Mucosa of descending colon (tissue), 3 donors: ENCODE results near the gene CCDC6. TPM values are rescaled to one million over a fixed set of nuclear protein-coding genes. Genes with fewer than 3 reads are reported as not detected.
"Not testable (repeated sequence)": the region's sequence is repeated elsewhere in the genome, so short reads cannot be mapped to it uniquely, and the experiment has no call there.

Experiments used
- ATAC-seq: fragments of 200-7000 bp; cut with Tn5 transposase; one replicate; pipeline ENCODE4 v1.9.1; 2020; ENCODE audit warnings: mild to moderate bottlenecking, moderate library complexity
- DNase-seq, 3 donors: peaks; one replicate each; pipeline ENCODE4 v3.0.0-alpha.2; 2020
- H3K36me3 ChIP-seq: fragments of 200-600 bp; one replicate; pipeline ENCODE4 v1.8.0; 2021; ENCODE audit warnings: low read depth, mild to moderate bottlenecking
- H3K4me1 ChIP-seq: fragments of 200-600 bp; one replicate; pipeline ENCODE4 v1.8.0; 2021; ENCODE audit warnings: low read depth, mild to moderate bottlenecking
- H3K4me3 ChIP-seq: fragments of 200-600 bp; one replicate; pipeline ENCODE4 v1.8.0; 2021; ENCODE audit warnings: mild to moderate bottlenecking
- H3K9me3 ChIP-seq: fragments of 200-600 bp; one replicate; pipeline ENCODE4 v1.8.0; 2021; ENCODE audit warnings: mild to moderate bottlenecking
- intact Hi-C, 2 donors: fragments of 100-400 bp; cut with DNase I in 1 of 2; cut with micrococcal nuclease in 1 of 2; formaldehyde crosslinking; loops; one replicate each; pipeline versions ENCODE4 v1.11.0 to v1.11.1; 2022; cut with DNase I, micrococcal nuclease
- total RNA-seq, 3 donors: library from RNA; stranded (reverse); fragmentation: NEBNext Ultra II Directional in 2 of 3; extraction: Animal tissue kit (Norgen Biotek cat#: 25700) in 2 of 3; gene quantifications; one replicate each; pipeline versions ENCODE4 v1.2.1 to v1.2.4, GENCODE V29; 2021 to 2023
- TF ChIP-seq, protein P1 (sequence below): fragments of 200-600 bp; IDR thresholded peaks from one replicate; pipeline ENCODE4 v1.8.0; 2022; ENCODE audit warnings: antibody characterized with exemption, mild to moderate bottlenecking
- donor health status: DM: no; HTN: no; CAD: no; lungs with moderate emphysema.
- donor health status: DM: no; HTN: no; CAD: no.
- donor health status: DM: no; HTN: yes; CAD: no.

Gene CCDC6
- total RNA-seq, 3 donors from 2014 or later: 54.5 to 73.1 (median 62.7) TPM

DNA sequence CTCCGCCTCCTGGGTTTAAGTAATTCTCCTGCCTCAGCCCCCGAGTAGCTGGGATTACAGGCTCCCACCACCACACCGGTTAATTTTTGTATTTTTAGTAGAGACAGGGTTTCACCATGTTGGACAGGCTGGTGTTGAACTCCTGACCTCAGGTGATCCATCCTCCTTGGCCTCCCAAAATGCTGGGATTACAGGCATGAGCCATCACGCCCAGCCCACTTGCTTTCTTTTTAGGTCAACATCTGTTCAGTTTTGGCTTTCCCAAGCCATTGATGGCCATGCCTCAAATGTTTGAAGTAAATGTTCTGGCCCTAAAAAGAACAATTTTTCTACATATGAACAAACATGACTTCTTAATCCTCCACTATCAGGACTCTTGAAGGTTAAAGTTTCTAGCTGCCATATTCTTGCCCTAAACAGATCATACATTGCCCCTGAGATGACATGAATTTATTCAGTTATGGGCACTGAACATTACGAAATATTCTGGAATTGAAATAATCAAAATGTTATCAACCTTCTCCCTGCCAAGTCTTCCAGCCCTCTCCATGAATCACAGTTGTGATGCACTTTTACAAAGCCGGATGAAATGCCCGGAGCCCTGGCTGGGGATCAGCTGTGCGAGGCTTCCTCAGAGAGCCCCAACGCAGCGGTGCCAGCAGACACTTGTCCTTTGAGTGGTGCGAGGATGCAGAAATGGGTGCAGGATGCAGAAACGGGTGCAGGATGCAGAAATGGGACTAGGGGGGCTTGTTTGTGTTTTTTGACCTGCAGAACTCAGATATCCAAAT, 156.0 kb downstream of the CCDC6 start:
- no peaks in the 10 kb centered on the region for H3K36me3 ChIP-seq
- no peak overlapping the region for H3K4me3 ChIP-seq
- DNase-seq (no peak), ATAC-seq (no peak)
- TF ChIP-seq, protein P1, sequence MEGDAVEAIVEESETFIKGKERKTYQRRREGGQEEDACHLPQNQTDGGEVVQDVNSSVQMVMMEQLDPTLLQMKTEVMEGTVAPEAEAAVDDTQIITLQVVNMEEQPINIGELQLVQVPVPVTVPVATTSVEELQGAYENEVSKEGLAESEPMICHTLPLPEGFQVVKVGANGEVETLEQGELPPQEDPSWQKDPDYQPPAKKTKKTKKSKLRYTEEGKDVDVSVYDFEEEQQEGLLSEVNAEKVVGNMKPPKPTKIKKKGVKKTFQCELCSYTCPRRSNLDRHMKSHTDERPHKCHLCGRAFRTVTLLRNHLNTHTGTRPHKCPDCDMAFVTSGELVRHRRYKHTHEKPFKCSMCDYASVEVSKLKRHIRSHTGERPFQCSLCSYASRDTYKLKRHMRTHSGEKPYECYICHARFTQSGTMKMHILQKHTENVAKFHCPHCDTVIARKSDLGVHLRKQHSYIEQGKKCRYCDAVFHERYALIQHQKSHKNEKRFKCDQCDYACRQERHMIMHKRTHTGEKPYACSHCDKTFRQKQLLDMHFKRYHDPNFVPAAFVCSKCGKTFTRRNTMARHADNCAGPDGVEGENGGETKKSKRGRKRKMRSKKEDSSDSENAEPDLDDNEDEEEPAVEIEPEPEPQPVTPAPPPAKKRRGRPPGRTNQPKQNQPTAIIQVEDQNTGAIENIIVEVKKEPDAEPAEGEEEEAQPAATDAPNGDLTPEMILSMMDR: no peak
- intact Hi-C loops: no loop called here
- no peaks in the 10 kb centered on the region for H3K4me1 ChIP-seq
- H3K9me3 ChIP-seq: no peaks in the 10 kb centered on the region

GRCh38 chr10:59748834-59749233, 157.5 kb downstream of the CCDC6 start:
- TF ChIP-seq, protein P1: no peak
- peaks cover 1% of the 10 kb centered on the region for H3K9me3 ChIP-seq
- no peaks in the 10 kb centered on the region for H3K4me1 ChIP-seq
- no peak overlapping the region for H3K4me3 ChIP-seq
- DNase-seq: peak in 1 of 3 donors; percentile 32
- peak; percentile 96 for ATAC-seq
- no peaks in the 10 kb centered on the region for H3K36me3 ChIP-seq
- intact Hi-C loops: no loop called here

GRCh38 chr10:59745163-59745650, 161.1 kb downstream of the CCDC6 start:
- intact Hi-C loops: no loop called here
- peak; percentile 17 for ATAC-seq

GRCh38 chr10:59744762-59745161, 161.6 kb downstream of the CCDC6 start:
- intact Hi-C loops, DNase-seq, H3K4me1 ChIP-seq, H3K36me3 ChIP-seq, ATAC-seq, H3K9me3 ChIP-seq, H3K4me3 ChIP-seq: not testable (repeated sequence)

More at GRCh38 chr10:59745163-59745650, 161.1 kb downstream of the CCDC6 start:
- Histone ChIP-seq H3K4me3 (no peak overlapping the region), H3K9me3 (peaks cover 3% of the 10 kb centered on the region), H3K4me1 (no peaks in the 10 kb centered on the region), H3K36me3 (no peaks in the 10 kb centered on the region)
- no peak for DNase-seq
- TF ChIP-seq, protein P1: no peak

DNA sequence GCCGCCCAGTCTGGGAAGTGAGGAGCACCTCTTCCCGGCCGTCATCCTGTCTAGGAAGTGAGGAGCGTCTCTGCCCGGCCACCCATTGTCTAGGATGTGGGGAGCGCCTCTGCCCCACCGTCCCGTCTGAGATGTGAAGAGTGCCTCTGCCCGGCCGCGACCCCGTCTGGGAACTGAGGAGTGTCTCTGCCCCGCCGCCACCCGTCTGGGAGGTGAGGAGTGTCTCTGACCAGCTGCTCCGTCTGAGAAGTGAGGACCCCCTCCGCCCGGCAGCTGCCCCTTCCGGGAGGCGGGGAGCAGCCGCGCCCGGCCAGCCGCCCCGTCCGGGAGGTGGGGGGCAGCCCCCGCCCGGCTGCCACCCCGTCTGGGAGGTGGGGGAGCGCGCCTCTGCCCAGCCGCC, 162.2 kb downstream of the CCDC6 start:
- H3K36me3 ChIP-seq, H3K4me1 ChIP-seq, H3K9me3 ChIP-seq, ATAC-seq, H3K4me3 ChIP-seq, DNase-seq, intact Hi-C loops: not testable (repeated sequence)

GRCh38 chr10:59741583-59741982, 164.8 kb downstream of the CCDC6 start:
- peaks cover 3% of the 10 kb centered on the region for H3K9me3 ChIP-seq
- DNase-seq: no peak
- H3K36me3 ChIP-seq: no peaks in the 10 kb centered on the region
- H3K4me1 ChIP-seq: no peaks in the 10 kb centered on the region
- ATAC-seq: peak; percentile 85
- TF ChIP-seq, protein P1: no peak
- intact Hi-C loops: no loop called here
- no peak overlapping the region for H3K4me3 ChIP-seq
